GM18498 (cell line): ENCODE results near the gene TIMD4.
A peak's percentile ranks its signal among the peaks of the same experiment; 100 is the strongest.

Experiments
- ATAC-seq: cut with Tn5 transposase; IDR thresholded peaks from one replicate; pipeline ENCODE4 v1.9.1; 2021; ENCODE audit warnings: mild to moderate bottlenecking, moderate library complexity; ENCODE audit not compliant: unreplicated experiment

The TIMD4 gene

GRCh38 chr5:156922207-156922792 lies 40.7 kb downstream of the TIMD4 start:
- ATAC-seq, result peak; percentile 62

- ATAC-seq, result peak; percentile 47
These were observed 42.1 kb downstream of the TIMD4 start for GRCh38 chr5:156920861-156921431.

- peak; percentile 53 for ATAC-seq
These were observed 42.8 kb downstream of the TIMD4 start for GRCh38 chr5:156920042-156920860.

- no peak for ATAC-seq
These were observed 44.6 kb downstream of the TIMD4 start for GRCh38 chr5:156918311-156918845.

- peak; percentile 12 for ATAC-seq
These were observed 48.7 kb downstream of the TIMD4 start for GRCh38 chr5:156914371-156914737.

DNA sequence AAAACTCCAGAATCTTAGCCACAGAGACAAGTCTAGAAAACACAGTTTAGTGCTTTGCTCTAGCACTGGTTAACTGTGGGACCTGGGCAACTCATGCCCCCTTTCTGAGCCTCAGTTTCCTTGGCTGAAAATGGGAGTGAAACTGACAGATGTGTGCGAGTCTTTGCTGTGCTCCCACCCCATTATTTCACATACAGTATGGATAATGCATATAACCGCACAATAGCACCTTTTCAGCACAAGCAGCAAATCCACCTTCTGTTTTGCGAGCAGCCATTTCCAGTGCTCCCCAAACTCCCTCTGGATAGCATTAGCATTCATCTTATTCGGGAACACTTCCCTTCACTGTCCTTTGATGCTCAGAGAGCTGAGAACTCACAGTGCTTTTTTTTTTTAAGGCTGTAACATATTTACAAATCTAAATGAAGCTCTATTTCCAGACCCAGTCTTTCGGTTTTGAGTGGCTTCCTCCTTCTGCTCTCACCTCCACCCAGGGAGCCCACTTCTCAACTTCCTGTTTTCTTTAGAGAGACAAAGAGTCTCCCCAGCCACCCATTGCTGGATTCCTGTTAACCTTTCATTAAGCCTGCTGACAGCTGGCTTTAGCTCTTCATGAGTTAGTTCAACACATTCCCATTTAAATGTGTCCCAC lies 49.2 kb downstream of the TIMD4 start:
- peak; percentile 90 for ATAC-seq

DNA sequence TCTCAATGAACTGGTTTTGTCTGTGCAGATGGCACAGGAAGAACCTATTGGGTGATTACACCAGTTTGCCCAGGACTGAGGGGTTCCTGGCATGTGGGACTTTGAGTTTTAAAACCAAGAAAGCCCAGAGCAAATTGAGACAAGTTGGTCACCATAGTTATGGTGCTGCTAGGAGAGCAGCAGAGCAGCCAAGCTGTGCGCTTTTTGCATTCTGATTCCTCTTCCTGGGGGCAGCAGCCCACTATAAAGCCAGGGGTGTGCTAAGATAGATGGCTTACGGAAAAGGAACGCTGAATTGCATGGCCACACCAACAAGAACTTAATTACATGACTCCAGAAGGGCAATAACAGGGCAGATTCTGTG lies 49.7 kb downstream of the TIMD4 start:
- peak; percentile 2 for ATAC-seq

DNA sequence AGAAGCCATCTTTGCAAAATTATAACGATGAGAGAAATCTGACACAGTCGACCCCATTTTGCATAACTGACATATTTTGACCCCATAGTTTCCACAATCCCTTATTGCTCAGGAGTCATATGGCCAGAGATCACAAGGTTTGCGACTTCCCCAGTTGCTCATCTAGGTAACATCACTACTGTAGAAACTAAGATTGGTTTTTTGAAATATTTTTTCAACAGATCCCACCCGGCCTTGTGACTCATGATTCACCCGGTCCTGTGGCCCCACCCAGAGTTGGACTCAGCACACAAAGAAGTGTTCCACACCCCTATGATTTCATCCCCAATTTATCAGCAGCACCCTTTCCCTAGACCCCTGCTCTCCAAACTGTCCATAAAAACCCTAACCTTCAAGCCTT lies 50.2 kb downstream of the TIMD4 start:
- no peak for ATAC-seq

- ATAC-seq, result no peak
These were observed 53.8 kb downstream of the TIMD4 start for GRCh38 chr5:156909180-156909579.

- no peak for ATAC-seq
These were observed 55.4 kb downstream of the TIMD4 start for GRCh38 chr5:156907667-156908066.

DNA sequence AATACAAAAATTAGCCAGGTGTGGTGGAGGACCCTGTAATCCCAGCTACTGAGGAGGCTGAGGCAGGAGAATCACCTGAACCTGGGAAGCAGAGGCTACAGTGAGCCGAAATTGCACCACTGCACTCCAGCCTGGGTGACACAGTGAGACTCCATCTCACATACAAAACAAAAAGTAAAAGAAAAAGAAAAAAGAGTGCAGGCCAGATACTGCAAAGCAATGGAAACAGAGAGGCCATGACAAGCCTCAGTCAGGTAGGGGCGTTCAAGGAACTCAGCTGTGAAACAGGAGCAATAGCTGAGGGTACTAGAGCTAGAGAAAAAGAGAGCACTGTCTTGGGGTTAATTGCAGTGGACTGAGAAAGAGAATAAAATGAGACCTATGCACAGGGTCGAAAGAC lies 56.2 kb downstream of the TIMD4 start:
- ATAC-seq, result peak; percentile 52

- no peak for ATAC-seq
These were observed 66.5 kb downstream of the TIMD4 start for GRCh38 chr5:156896546-156896945.

- peak; percentile 79 for ATAC-seq
These were observed 69.5 kb downstream of the TIMD4 start for GRCh38 chr5:156893517-156893916.

- ATAC-seq, result no peak
These were observed 70.2 kb downstream of the TIMD4 start for GRCh38 chr5:156892864-156893263.

- no peak for ATAC-seq
These were observed 70.8 kb downstream of the TIMD4 start for GRCh38 chr5:156892223-156892622.

GRCh38 chr5:156888520-156888919 lies 74.5 kb downstream of the TIMD4 start:
- ATAC-seq, result no peak

- no peak for ATAC-seq
These were observed 79.6 kb downstream of the TIMD4 start for GRCh38 chr5:156883316-156883875.

DNA sequence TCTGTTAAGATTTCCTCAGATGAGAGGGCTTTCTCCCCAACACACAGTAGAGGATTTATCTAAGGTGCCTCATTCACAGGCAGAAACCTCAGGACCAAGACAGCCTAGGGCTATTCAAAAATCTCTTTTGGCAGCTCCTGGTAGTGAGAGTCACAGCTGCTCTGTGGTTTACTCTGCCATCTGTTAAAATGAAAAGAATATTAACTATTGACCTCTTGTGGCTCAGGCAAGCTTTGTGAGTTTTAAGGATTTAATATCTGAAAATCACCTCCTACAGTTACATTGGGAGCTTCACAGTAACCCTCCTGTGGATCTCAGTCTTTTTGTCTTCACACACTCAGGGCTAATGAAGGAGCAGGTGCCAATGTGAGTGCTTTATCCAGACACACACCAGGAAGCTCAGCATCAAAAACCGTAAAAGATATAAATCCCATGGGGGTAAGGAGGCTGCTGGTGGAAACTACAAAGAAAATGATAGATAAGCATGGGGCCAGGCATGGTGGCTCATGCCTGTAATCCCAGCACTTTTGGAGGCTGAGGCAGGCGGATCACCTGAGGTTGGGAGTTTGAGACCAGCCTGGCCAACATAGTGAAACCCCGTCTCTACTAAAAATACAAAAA lies 83.3 kb downstream of the TIMD4 start:
- peak; percentile 97 for ATAC-seq

- no peak for ATAC-seq
These were observed 91.8 kb downstream of the TIMD4 start for GRCh38 chr5:156871212-156871611.

GRCh38 chr5:156870498-156870839 lies 92.6 kb downstream of the TIMD4 start:
- no peak for ATAC-seq
